Activated CD4-positive, alpha-beta T cell treated with anti-CD3 and anti-CD28 coated beads for 48 hours (primary cell): ENCODE results near the gene AGBL4.
"Not testable (repeated sequence)": the region's sequence is repeated elsewhere in the genome, so short reads cannot be mapped to it uniquely, and the experiment has no call there.

Experiments
- DNase-seq: peaks from one replicate; pipeline ENCODE4 v3.0.0-alpha.2; 2020

AGBL4 gene

GRCh38 chr1:49294539-49294938 lies 729.2 kb downstream of the AGBL4 start:
- DNase-seq, result no peak

DNA sequence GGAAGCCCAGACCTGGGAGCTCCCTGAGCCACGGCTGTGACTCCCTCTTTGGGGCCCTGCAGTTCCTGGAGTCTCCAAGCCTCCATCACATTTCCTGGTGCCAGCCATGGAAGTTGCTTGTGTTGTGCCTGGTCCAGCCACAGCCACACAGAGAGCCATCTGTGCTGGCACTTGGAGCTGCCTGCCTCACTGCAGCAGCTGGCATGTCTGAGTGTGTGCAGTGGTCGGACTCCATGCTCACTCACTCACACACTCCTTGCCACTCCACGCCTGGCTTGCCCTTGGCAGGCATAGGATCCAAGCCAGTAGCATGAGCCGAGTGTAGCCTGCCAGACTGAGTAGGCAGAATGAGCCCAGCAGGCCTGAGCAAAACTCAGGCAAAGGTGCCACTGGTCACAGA lies 730.7 kb downstream of the AGBL4 start:
- no peak for DNase-seq

DNA sequence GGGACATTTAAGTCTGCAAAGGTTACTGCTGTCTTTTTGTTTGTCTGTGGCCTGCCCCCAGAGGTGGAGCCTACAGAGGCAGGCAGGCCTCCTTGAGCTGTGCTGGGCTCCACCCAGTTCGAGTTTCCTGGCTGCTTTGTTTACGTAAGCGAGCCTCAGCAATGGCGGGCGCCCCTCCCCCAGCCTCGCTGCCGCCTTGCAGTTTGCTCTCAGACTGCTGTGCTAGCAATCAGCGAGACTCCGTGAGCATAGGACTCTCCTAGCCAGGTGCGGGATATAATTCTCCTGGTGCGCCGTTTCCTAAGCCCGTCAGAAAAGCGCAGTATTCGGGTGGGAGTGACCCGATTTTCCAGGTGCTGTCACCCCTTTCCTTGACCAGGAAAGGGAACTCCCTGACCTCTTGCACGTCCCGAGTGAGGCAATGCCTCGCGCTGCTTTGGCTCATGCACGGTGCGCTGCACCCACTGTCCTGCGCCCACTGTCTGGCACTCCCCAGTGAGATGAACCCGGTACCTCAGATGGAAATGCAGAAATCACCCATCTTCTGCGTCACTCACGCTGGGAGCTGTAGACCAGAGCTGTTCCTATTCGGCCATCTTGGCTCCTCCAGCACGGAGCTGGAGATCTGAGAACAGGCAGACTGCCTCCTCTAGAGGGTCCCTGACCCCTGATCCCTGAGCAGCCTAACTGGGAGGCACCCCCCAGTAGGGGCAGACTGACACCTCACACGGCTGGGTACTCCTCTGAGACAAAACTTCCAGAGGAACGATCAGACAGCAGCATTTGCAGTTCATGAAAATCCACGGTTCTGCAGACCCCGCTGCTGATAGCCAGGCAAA lies 766.3 kb downstream of the AGBL4 start:
- not testable (repeated sequence) for DNase-seq

- DNase-seq, result no peak
These were observed 770.8 kb downstream of the AGBL4 start for GRCh38 chr1:49252917-49253316.

GRCh38 chr1:49251019-49251784 lies 772.6 kb downstream of the AGBL4 start:
- no peak for DNase-seq

- DNase-seq, result no peak
These were observed 783.0 kb downstream of the AGBL4 start for GRCh38 chr1:49240709-49241221.

GRCh38 chr1:49234988-49235387 lies 788.8 kb downstream of the AGBL4 start:
- no peak for DNase-seq

DNA sequence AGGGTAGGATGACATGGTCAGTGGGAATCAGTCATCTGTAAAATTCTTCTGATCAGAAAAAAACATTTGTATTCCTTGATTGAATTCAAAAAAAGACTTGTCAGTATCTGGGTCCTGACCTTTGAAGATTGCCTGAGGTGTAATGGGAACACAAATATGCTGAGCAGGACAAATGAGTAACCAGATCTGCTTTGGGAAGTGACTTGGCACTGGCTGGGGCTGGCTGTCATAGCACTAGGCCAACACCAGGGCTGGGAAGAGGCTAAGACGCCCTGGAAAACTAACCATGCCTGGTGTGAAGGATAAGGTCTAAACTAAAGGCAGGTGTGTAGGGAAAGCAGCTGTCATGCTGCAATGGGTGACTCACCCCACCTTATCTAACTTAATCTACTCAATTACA lies 794.2 kb downstream of the AGBL4 start:
- no peak for DNase-seq

GRCh38 chr1:49226758-49227157 lies 797.0 kb downstream of the AGBL4 start:
- DNase-seq, result no peak

- DNase-seq, result no peak
These were observed 798.3 kb downstream of the AGBL4 start for GRCh38 chr1:49225464-49225863.

- DNase-seq, result no peak
These were observed 810.5 kb downstream of the AGBL4 start for GRCh38 chr1:49213301-49213700.

DNA sequence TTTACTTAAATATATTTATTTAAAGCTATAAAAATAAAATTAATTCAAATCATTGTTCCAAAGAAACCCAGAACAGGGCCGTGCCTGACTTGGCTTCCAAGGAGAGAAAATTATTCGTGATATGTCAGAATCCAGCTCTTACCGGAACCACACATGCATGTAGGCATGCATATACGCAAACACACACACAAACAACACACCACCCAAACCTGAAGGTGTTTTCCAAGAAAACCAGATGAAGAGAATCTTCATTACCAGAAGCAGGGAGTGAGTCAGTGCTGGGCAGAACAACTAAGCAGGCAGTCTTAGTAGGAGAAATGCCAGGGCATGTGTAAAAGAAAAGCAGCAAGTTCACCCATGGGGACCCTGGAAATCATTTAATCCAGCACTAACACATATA lies 815.0 kb downstream of the AGBL4 start:
- DNase-seq, result no peak

GRCh38 chr1:49204720-49205119 lies 819.0 kb downstream of the AGBL4 start:
- no peak for DNase-seq

- no peak for DNase-seq
These were observed 823.0 kb downstream of the AGBL4 start for GRCh38 chr1:49200738-49201137.

- DNase-seq, result no peak
These were observed 824.2 kb downstream of the AGBL4 start for GRCh38 chr1:49199564-49199963.

GRCh38 chr1:49197081-49197480 lies 826.7 kb downstream of the AGBL4 start:
- no peak for DNase-seq

DNA sequence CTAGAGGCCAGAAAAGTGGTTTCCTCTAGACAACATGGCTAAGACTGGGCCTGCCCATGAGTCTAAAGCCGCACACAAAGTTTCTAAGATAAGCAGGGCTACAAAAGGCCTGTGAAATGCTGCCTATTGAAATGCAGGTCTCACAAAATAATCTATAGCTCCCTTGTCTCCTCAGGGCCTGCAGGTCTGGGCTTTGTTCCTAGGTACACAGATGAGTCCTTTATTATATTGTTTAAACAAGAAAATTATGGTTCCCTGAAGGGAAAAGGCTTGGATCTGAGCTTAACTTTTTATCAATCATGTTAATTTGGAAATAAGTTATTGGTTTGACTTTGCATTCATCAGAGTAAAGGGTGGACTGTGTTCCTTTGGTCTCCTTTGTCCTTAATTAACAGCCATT lies 833.6 kb downstream of the AGBL4 start:
- no peak for DNase-seq

GRCh38 chr1:49187056-49187455 lies 836.7 kb downstream of the AGBL4 start:
- DNase-seq, result no peak

DNA sequence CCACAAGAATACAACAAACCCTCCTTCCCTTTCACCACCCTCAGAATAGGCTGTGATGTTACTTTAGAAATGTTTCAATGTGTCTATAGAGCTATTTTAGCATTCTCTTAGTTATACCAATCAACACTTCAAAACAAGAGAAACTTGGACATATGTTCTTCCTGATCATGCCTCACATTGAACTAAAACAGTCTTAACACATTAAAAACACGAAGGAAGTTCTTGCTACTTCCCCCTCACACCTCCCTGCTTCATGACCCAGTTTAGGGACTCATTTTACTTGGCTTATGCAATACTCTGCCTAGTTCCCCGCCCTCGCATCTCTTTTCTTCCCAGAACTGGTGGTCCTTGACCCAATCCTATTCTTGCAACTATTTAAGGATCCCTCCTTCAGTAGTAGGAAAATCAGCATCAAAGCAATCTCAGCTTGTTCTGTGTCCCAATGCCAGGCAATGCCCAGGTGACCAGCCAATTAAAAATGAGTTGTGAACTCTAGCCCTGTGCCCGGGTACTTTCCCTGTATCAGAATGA lies 838.2 kb downstream of the AGBL4 start:
- no peak for DNase-seq

- no peak for DNase-seq
These were observed 840.3 kb downstream of the AGBL4 start for GRCh38 chr1:49183489-49183888.

- no peak for DNase-seq
These were observed 842.7 kb downstream of the AGBL4 start for GRCh38 chr1:49181033-49181432.

DNA sequence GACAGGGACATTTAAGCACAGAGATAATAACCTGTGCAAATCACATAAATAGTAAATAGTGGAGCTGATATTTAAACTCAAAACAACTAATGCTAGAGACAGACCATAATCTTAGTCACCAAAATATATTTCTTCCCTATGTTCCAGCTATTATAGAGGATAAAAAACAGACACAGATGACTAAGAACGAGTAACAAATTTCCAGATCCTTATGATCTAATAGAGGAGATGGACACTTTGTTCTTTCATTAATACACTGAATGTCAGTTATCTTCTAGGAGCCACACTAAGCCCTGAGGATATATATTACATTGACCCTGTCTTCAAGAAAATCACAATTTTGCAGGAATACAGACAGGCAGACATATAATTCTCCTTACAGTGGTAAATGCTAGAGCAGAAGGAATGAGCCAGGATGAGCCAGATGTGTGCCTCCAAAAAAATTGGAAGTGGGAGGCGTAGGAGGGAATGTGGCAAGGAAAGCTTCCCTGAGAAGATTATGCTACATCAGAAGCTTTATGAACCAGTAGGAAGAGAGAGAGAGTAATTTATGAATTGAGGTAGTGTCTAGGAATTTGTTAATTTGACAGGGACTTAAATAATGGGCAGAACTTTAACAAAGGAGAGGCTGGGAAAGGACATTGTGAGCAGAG lies 851.7 kb downstream of the AGBL4 start:
- DNase-seq, result no peak

- DNase-seq, result no peak
These were observed 857.7 kb downstream of the AGBL4 start for GRCh38 chr1:49166031-49166430.
